ES-I3 (cell line): ENCODE results near the gene PRCD.

Source experiments
- H3K36me3 ChIP-seq: 2 replicates; pipeline ENCODE4 v1.6.1; 2013; ENCODE audit warnings: mild to moderate bottlenecking, low read length, control low read depth, moderate library complexity; ENCODE audit not compliant: insufficient read depth
- H3K4me1 ChIP-seq: 2 replicates; pipeline ENCODE4 v1.6.1; 2013; ENCODE audit warnings: mild to moderate bottlenecking, control low read depth, low read length; ENCODE audit not compliant: insufficient read depth
- H3K9ac ChIP-seq: 2 replicates; pipeline ENCODE4 v1.6.1; 2013; ENCODE audit warnings: low read depth, mild to moderate bottlenecking, low read length, moderate library complexity
- H3K9me3 ChIP-seq: 2 replicates; pipeline ENCODE4 v1.6.1; 2013; ENCODE audit warnings: mild to moderate bottlenecking, low read length, moderate library complexity; ENCODE audit not compliant: control insufficient read depth, insufficient read depth

The PRCD gene

GRCh38 chr17:76585649-76586593 lies 46.1 kb downstream of the PRCD start, which contains the start of gene ST6GALNAC2:
Gene ST6GALNAC2 (minus strand): TSS chr17:76585860. CDS start chr17:76585808, 52 bp downstream.
- Histone ChIP-seq H3K9ac (peak within 1 kb of the TSS; percentile 76), H3K9me3 (no peaks in the 10 kb centered on the region), H3K4me1 (peaks cover 17% of the 10 kb centered on the region), H3K36me3 (no peaks in the 10 kb centered on the region)

GRCh38 chr17:76586741-76587487 lies 47.1 kb downstream of the PRCD start:
- no peak overlapping the region for H3K9ac ChIP-seq
- no peaks in the 10 kb centered on the region for H3K36me3 ChIP-seq
- H3K9me3 ChIP-seq, result no peaks in the 10 kb centered on the region
- peaks cover 9% of the 10 kb centered on the region for H3K4me1 ChIP-seq

GRCh38 chr17:76588182-76588581 lies 48.3 kb downstream of the PRCD start:
- Histone ChIP-seq H3K9me3 (no peaks in the 10 kb centered on the region), H3K9ac (no peak overlapping the region), H3K36me3 (no peaks in the 10 kb centered on the region), H3K4me1 (peaks cover 5% of the 10 kb centered on the region)

GRCh38 chr17:76593384-76593826 lies 53.6 kb downstream of the PRCD start:
- Histone ChIP-seq H3K36me3 (no peaks in the 10 kb centered on the region), H3K9me3 (no peaks in the 10 kb centered on the region), H3K4me1 (peaks cover 3% of the 10 kb centered on the region; the same call in 1 of the 2 replicates), H3K9ac (no peak overlapping the region)

- Histone ChIP-seq H3K9me3 (no peaks in the 10 kb centered on the region), H3K4me1 (peaks cover 3% of the 10 kb centered on the region; the same call in 1 of the 2 replicates), H3K9ac (no peak overlapping the region), H3K36me3 (no peaks in the 10 kb centered on the region)
Observed at GRCh38 chr17:76593959-76594358, 54.1 kb downstream of the PRCD start.

- H3K9me3 ChIP-seq, result no peaks in the 10 kb centered on the region
- H3K36me3 ChIP-seq, result no peaks in the 10 kb centered on the region
- H3K4me1 ChIP-seq, result peaks cover 3% of the 10 kb centered on the region; the same call in 1 of the 2 replicates
- no peak overlapping the region for H3K9ac ChIP-seq
Observed at GRCh38 chr17:76594690-76595089, 54.8 kb downstream of the PRCD start.
